DMS53 (cell line): ENCODE data around the gene INTS1.
A peak's percentile ranks its signal among the peaks of the same experiment; 100 is the strongest.

ENCODE experiments used
- DNase-seq: peaks from one replicate; lab custom pipeline; 2025; lab: John Stamatoyannopoulos, UW

The INTS1 gene

GRCh38 chr7:1509226-1509625 lies 5.0 kb upstream of the INTS1 start:
- DNase-seq, result no peak

- no peak for DNase-seq
These were observed 4.1 kb upstream of the INTS1 start for GRCh38 chr7:1508277-1508758.

DNA sequence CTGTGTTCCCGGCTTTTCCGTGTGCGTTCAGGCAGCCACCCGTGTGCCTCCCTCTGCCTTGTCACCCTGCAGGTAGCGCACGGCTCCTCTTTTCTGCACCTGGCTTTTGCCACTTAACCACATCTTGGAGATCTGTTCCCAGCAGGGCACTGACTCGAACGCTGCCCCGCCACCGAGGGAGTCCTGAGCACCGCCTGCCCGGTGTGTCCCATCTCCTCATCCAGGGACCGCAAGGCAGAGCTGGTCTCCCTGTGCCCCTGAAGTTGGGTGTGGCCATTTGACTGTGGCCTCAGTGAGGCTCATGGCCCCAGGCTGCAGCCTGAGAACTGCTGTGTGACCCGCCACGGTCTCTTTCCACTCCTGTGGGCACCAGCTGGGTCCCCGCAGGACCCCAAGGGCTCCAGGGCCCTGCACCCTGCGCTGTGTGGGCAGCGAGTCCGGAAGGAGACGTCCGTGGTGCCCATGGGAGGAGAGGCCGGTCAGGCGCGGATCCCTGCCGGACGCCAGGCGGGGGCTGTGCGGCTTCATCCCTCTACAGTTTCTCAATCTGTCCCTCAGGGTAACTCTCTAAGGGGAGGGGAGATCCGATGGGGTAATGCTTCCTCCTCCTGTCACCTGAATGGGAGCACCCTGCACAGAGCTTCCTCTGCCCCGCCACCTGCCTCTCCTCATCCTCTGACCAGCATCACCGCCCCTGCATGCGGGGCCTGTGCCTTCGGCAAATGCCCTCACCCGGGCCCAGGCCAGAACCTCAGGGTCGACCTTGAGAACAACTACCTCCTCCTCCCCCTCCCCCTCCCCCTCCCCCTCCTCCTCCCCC lies 1.8 kb upstream of the INTS1 start:
- DNase-seq, result peak; percentile 87

- peak; percentile 37 for DNase-seq
These were observed 799 bp downstream of the INTS1 start for GRCh38 chr7:1503390-1503789.

DNA sequence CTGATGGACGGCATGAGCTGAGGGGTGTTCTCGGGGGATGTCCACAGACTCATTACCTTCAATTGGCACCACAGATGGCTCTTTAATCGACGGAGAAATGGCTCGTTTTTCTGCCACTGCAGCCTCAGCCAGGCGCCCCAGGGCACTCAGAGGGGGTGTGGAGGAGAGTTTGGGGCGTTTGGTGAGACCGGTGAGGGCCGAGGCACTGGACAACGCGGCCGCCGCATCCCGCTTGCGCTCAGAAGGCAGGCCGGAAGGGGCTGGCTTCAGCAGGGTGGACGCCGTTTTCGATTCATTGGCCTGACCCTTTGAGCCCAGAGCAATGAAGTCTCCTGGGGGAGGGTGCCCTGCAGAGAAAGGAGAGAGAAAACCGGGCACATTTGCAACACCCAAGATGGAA lies 1.3 kb downstream of the INTS1 start:
- DNase-seq, result no peak

GRCh38 chr7:1501487-1502270 lies 2.5 kb downstream of the INTS1 start:
- DNase-seq, result no peak

GRCh38 chr7:1500064-1500807 lies 4.0 kb downstream of the INTS1 start:
- DNase-seq, result no peak

GRCh38 chr7:1499367-1500029 lies 4.7 kb downstream of the INTS1 start:
- DNase-seq, result no peak

- DNase-seq, result no peak
These were observed 5.6 kb downstream of the INTS1 start for GRCh38 chr7:1498370-1499305.

DNA sequence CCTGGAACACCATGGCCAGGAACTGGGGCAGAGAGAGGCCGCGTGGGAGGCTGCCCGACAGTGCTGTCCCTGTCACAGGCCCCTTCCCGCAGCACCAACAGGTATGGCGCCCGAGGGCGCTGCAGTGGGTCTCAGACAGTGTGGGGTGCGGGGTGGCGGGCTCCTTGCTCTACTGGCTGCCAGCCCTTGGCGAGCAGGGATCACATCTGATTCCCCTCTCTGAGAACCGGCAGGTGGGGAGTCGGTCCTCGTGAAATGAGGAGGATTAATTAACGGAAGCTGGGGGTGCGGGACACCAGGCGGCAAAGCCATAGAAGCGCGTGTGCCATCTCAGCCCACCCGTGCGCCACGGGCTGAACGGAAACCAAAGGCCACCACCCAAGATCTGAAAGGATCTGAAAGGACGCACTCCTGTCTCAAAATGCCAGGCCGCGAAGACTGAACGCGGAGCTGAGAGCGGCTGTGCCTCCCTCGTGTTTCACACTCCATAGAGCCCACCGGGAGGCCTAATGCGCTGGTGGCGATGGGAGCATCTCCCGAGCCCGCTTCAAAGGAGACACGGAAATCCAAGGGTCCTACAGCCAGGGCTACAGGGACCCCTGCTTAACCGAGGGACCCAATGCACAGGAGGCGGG lies 6.8 kb downstream of the INTS1 start:
- no peak for DNase-seq

DNA sequence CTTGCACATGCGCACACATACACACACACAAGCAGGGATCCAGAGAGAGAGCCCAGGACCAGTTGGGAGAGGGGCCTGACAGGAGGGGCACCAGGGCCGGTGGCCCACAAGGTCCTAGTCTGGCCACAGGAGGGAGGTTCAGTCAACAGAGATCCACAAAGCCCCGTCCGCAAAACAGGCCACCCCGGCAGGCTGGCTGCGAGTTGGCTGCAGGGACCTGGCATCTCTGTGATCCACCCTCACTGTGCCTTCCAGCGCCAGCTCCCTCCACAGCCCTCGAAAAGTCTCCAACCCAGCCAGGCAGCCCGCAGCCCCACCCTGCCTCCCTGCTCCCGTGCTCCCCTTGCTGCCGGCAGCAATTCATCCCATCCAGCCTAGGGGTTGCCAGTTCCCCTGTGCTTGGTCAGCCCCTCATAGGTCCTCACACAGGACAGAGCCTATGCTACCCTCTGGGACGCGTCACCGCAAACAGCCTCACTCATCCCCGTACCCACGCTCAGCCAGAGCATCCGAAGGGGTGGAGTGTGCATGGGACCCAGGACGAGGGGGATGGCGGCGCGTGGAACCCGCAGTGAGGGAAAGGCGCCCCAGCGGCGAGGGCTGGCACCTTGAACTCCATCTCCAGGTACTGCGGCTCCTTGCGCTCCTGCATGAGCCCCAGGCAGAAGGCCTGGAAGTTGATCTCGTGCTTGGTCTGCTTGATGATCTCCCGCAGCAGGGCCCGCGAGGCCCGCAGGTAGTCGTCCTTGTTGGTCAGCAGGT lies 7.5 kb downstream of the INTS1 start:
- no peak for DNase-seq

GRCh38 chr7:1495564-1496242 lies 8.5 kb downstream of the INTS1 start:
- DNase-seq, result no peak

DNA sequence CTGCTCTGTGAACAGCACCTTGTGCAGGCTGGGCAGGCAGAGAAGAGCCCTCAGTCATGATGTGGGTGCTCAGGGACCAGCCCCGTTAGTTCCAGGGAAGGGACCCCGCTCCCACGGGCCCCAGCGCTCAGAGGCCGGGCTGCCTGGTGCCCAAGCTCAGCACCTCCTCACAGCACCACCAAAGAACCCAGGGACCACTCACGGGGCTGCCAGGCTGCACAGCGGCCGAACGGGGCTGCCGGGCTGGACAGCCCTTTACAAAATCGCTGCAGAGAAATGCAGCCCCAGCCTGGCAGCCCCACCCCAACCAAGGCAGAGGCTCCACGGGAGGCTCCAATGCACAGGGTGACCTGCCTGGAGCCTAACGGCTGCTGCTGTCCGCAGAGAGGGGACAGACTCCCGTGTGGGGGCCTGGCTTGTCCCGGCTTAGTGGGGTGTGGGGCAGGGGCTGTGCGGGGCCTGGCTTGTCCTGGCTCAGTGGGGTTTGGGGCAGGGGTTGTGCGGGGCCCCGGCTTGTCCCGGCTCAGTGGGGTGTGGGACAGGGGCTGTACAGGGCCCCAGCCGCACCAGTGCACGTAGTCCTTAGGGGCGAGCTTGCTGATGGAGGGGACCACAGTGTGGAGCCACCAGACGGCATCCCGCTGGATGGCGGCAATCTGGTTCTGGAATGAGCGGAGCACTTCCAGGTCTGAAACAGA lies 9.2 kb downstream of the INTS1 start:
- no peak for DNase-seq

- no peak for DNase-seq
These were observed 9.7 kb downstream of the INTS1 start for GRCh38 chr7:1494447-1494846.

- no peak for DNase-seq
These were observed 10.6 kb downstream of the INTS1 start for GRCh38 chr7:1493571-1493970.

DNA sequence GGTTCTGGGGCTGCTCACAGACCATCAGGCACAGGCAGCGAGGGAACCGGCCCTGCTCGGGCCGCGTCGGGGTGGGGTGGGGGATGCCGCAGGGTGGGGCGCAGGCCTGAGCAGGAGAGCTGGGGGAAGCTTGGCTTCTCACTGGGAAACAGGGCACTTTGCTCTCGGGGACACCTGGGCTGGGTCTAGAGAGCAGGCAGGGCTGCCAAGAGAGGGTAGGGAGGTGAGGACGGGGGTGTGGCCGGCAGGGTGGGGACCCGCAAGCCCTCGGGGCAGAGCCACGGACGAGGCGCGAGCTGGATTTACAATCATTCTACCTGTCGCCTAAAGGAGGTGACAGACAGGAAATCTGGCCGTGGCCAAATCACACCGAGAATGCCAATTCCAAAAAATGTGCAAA lies 11.1 kb downstream of the INTS1 start:
- DNase-seq, result no peak

DNA sequence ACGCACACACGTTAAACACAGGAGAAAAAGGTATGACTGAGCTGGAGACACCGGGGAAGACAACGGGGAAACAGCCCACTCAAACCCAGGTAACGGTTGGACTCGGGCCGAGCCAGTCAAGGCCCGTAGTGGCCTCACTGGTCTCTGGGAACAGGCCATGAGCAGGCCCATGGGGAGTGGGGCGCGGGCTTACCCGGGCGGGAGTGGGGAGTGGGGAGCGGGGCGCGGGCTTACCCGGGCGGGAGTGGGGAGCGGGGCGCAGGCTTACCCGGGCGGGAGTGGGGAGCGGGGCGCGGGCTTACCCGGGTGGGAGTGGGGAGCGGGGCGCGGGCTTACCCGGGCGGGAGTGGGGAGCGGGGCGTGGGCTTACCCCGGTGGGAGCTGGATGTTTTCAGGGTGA lies 11.5 kb downstream of the INTS1 start:
- DNase-seq, result no peak

- no peak for DNase-seq
These were observed 12.0 kb downstream of the INTS1 start for GRCh38 chr7:1492221-1492620.
